ENCODE results near the gene PLCL1.

GRCh38 chr2:198164843-198165242, 360.4 kb downstream of the PLCL1 start:
- no peak for TF ChIP-seq MYC (IDR thresholded peaks at IDR 0.05; ENCODE audit: low read depth, low read length)
- no peak for TF ChIP-seq EZH2 (IDR thresholded peaks at IDR 0.05; ENCODE audit: borderline replicate concordance, low read depth, low read length, severe bottlenecking)
- TF ChIP-seq CTCF (IDR thresholded peaks at IDR 0.05; ENCODE audit: extremely low read depth in 1 of 2, insufficient read depth in 1 of 2, low read depth in 1 of 2, low read length in 2 of 2) = no peak
- no peak for TF ChIP-seq MAX (IDR thresholded peaks at IDR 0.05; ENCODE audit: insufficient read depth, insufficient read length)
- TF ChIP-seq POLR2A (IDR thresholded peaks at IDR 0.05; ENCODE audit: low read depth, low read length) = no peak
- no peak for TF ChIP-seq POLR2AphosphoS5 (IDR thresholded peaks at IDR 0.05; ENCODE audit: insufficient read depth, low read depth, low read length)
- no peak for TF ChIP-seq FOS (IDR thresholded peaks at IDR 0.05; ENCODE audit: borderline replicate concordance, insufficient read depth, low read length)
